GM23248 (cell line): ENCODE data around the gene NFIA.

ENCODE experiments used
- EZH2 ChIP-seq: fragments of 200-600 bp; sonication (generic); IDR thresholded peaks from 2 replicates; pipeline ENCODE4 v1.6.1; 2018; ENCODE audit warnings: antibody characterized with exemption, mild to moderate bottlenecking; ENCODE audit not compliant: insufficient read depth, poor library complexity, severe bottlenecking
- EZH2phosphoT487 ChIP-seq: fragments of 200-600 bp; sonication (generic); IDR thresholded peaks from 2 replicates; pipeline ENCODE4 v1.6.1; 2018; ENCODE audit warnings: antibody characterized with exemption, moderate library complexity, mild to moderate bottlenecking, low read depth; ENCODE audit not compliant: insufficient read depth

GRCh38 chr1:61462628-61463027 lies 380.3 kb downstream of the NFIA start:
- no peak for TF ChIP-seq EZH2
- TF ChIP-seq EZH2phosphoT487 = no peak
